H1 (cell line): Measurements from ENCODE around the gene CACNA1D. TPM values are rescaled to one million over a fixed set of nuclear protein-coding genes. Genes with fewer than 3 reads are reported as not detected.
A peak's percentile ranks its signal among the peaks of the same experiment; 100 is the strongest.

ENCODE experiments used
- CTCF ChIA-PET: fragments of 300-600 bp; sonication (Branson Sonifier 250); formaldehyde crosslinking; loops from one replicate; lab custom pipeline; 2021; ENCODE audit not compliant: partially characterized antibody; lab: Charles Lee
- POLR2A ChIA-PET: fragments of 300-600 bp; sonication (Branson Sonifier 250); formaldehyde crosslinking; loops from one replicate; lab custom pipeline; 2021; ENCODE audit warnings: inconsistent platforms; ENCODE audit not compliant: partially characterized antibody; lab: Charles Lee
- DNase-seq, 2 experiments: peaks; one replicate each; pipeline versions ENCODE4 v3.0.0 to v3.0.0-alpha.2; 2010 to 2022; ENCODE audit warnings: low spot score in 2 of 2, low read depth in 1 of 2, mixed read lengths in 1 of 2
- FAIRE-seq: peaks from 2 replicates; lab custom pipeline; 2011; peaks lifted over from hg19 to GRCh38; lab: Jason Lieb, UNC
- H2AFZ ChIP-seq: 2 replicates; pipeline ENCODE4 v1.8.1; 2012; ENCODE audit warnings: low read length, inconsistent platforms
- H2AK5ac ChIP-seq: 2 replicates; pipeline ENCODE4 v1.6.1; 2013; ENCODE audit warnings: low read depth, low read length
- H2BK120ac ChIP-seq: replicated peaks from 2 replicates; pipeline ENCODE3; 2013; ENCODE audit warnings: low read depth, low read length, inconsistent platforms
- H2BK12ac ChIP-seq: 2 replicates; pipeline ENCODE4 v1.6.1; 2013; ENCODE audit warnings: low read depth, low read length
- H2BK15ac ChIP-seq: 2 replicates; pipeline ENCODE4 v1.6.1; 2013; ENCODE audit warnings: low read length
- H2BK20ac ChIP-seq: 2 replicates; pipeline ENCODE4 v1.6.1; 2013; ENCODE audit warnings: low read length
- H2BK5ac ChIP-seq: 2 replicates; pipeline ENCODE4 v1.6.1; 2013; ENCODE audit warnings: low read depth, low read length
- H3K14ac ChIP-seq: 2 replicates; pipeline ENCODE4 v1.6.1; 2013; ENCODE audit warnings: inconsistent platforms; ENCODE audit not compliant: insufficient read length
- H3K18ac ChIP-seq: 2 replicates; pipeline ENCODE4 v1.6.1; 2013; ENCODE audit warnings: low read length; ENCODE audit errors: extremely low read depth
- H3K23ac ChIP-seq: 2 replicates; pipeline ENCODE4 v1.6.1; 2013; ENCODE audit warnings: inconsistent platforms; ENCODE audit not compliant: insufficient read length
- H3K23me2 ChIP-seq: 2 replicates; pipeline ENCODE4 v1.6.1; 2013; ENCODE audit warnings: low read depth, low read length
- H3K27ac ChIP-seq: 2 replicates; pipeline ENCODE4 v1.6.1; 2011; ENCODE audit warnings: low read depth, low read length, inconsistent platforms
- H3K27me3 ChIP-seq, 4 experiments: replicated peaks in 1 of 4; 1 replicate in 1 of 4; 2 replicates in 3 of 4; pipeline versions ENCODE4 v1.6.1 to v1.8.1; 2011 to 2013; ENCODE audit warnings: low read length in 3 of 4, mild to moderate bottlenecking in 3 of 4, inconsistent platforms in 2 of 4, mixed read lengths in 2 of 4, moderate library complexity in 1 of 4; ENCODE audit not compliant: control insufficient read depth in 3 of 4, insufficient read depth in 3 of 4; ENCODE audit errors: extremely low read depth in 1 of 4
- H3K36me3 ChIP-seq, 4 experiments: 2 replicates each; pipeline versions ENCODE4 v1.6.1 to v1.8.1; 2011 to 2013; ENCODE audit warnings: mild to moderate bottlenecking in 4 of 4, low read length in 3 of 4, moderate library complexity in 2 of 4, control low read depth in 1 of 4, inconsistent platforms in 1 of 4; ENCODE audit not compliant: insufficient read depth in 4 of 4, control insufficient read depth in 2 of 4
- H3K4ac ChIP-seq: replicated peaks from 2 replicates; pipeline ENCODE3; 2013; ENCODE audit warnings: low read length, low read depth, mixed read lengths, inconsistent platforms; ENCODE audit not compliant: insufficient read length
- H3K4me1 ChIP-seq, 4 experiments: replicated peaks in 1 of 4; 1 replicate in 1 of 4; 2 replicates in 3 of 4; pipeline versions ENCODE4 v1.6.1 to v1.8.1; 2011 to 2013; ENCODE audit warnings: low read length in 3 of 4, inconsistent platforms in 2 of 4, mixed read lengths in 1 of 4; ENCODE audit not compliant: insufficient read depth in 4 of 4, control insufficient read depth in 3 of 4
- H3K4me2 ChIP-seq, 2 experiments: 2 replicates each; pipeline versions ENCODE4 v1.6.1 to v1.8.1; 2011 to 2013; ENCODE audit warnings: low read depth in 2 of 2, low read length in 2 of 2, control low read depth in 1 of 2, inconsistent platforms in 1 of 2, mild to moderate bottlenecking in 1 of 2; ENCODE audit not compliant: insufficient read depth in 1 of 2
- H3K4me3 ChIP-seq, 4 experiments: fragments of 200-600, 300-600 bp in 1 of 4; sonication (generic), shearing (Covaris generic), sonication (Bioruptor Twin) in 1 of 4; 2 replicates each; pipeline versions ENCODE4 v1.5.1 to v1.8.1; 2011 to 2016; ENCODE audit warnings: low read length in 4 of 4, low read depth in 3 of 4, control low read depth in 2 of 4, inconsistent platforms in 2 of 4, mild to moderate bottlenecking in 2 of 4, mixed read lengths in 1 of 4, moderate library complexity in 1 of 4; ENCODE audit not compliant: insufficient read depth in 2 of 4; ENCODE audit errors: extremely low read depth in 1 of 4
- H3K56ac ChIP-seq: replicated peaks from 2 replicates; pipeline ENCODE3; 2013; ENCODE audit warnings: low read depth, mild to moderate bottlenecking, mixed read lengths, low read length, inconsistent platforms; ENCODE audit not compliant: insufficient read length
- H3K79me1 ChIP-seq: 2 replicates; pipeline ENCODE4 v1.6.1; 2013; ENCODE audit warnings: low read depth, low read length, control low read depth
- H3K79me2 ChIP-seq, 2 experiments: 2 replicates each; pipeline versions ENCODE4 v1.6.1 to v1.8.1; 2012 to 2013; ENCODE audit warnings: low read length in 2 of 2, mild to moderate bottlenecking in 2 of 2, inconsistent platforms in 1 of 2; ENCODE audit not compliant: insufficient read depth in 2 of 2, control insufficient read depth in 1 of 2
- H3K9ac ChIP-seq, 4 experiments: replicated peaks in 1 of 4; 1 replicate in 1 of 4; 2 replicates in 3 of 4; pipeline versions ENCODE4 v1.6.1 to v1.8.1; 2011 to 2013; ENCODE audit warnings: low read depth in 3 of 4, low read length in 3 of 4, control low read depth in 2 of 4, mild to moderate bottlenecking in 2 of 4, moderate library complexity in 2 of 4, inconsistent platforms in 1 of 4; ENCODE audit errors: extremely low read depth in 1 of 4
- H3K9me3 ChIP-seq, 2 experiments: 2 replicates each; pipeline versions ENCODE4 v1.6.1 to v1.8.1; 2012 to 2013; ENCODE audit warnings: mild to moderate bottlenecking in 2 of 2, moderate library complexity in 2 of 2, control low read depth in 1 of 2, inconsistent platforms in 1 of 2, low read depth in 1 of 2, low read length in 1 of 2, mixed read lengths in 1 of 2; ENCODE audit not compliant: insufficient read depth in 2 of 2
- H4K20me1 ChIP-seq, 2 experiments: replicated peaks in 1 of 2; 2 replicates each; pipeline versions ENCODE3 to v1.8.1; 2011 to 2013; ENCODE audit warnings: inconsistent platforms in 2 of 2, low read length in 2 of 2, mild to moderate bottlenecking in 1 of 2; ENCODE audit not compliant: insufficient read depth in 2 of 2, control insufficient read depth in 1 of 2
- H4K5ac ChIP-seq: 2 replicates; pipeline ENCODE4 v1.6.1; 2013; ENCODE audit warnings: low read length, low read depth, mixed read lengths, inconsistent platforms; ENCODE audit not compliant: insufficient read length
- H4K8ac ChIP-seq: 2 replicates; pipeline ENCODE4 v1.8.0; 2013; ENCODE audit warnings: mild to moderate bottlenecking, moderate library complexity, low read length, inconsistent platforms; ENCODE audit not compliant: insufficient read depth; ENCODE audit errors: extremely low read depth
- H4K91ac ChIP-seq: replicated peaks from 2 replicates; pipeline ENCODE3; 2013; ENCODE audit warnings: low read length, mixed read lengths, inconsistent platforms; ENCODE audit not compliant: insufficient read length
- ATF2 ChIP-seq: IDR thresholded peaks from 2 replicates; pipeline ENCODE4 v1.6.1; 2012; ENCODE audit warnings: low read length, inconsistent platforms
- FOSL1 ChIP-seq: IDR thresholded peaks from 2 replicates; pipeline ENCODE4 v1.6.1; 2011; ENCODE audit warnings: mild to moderate bottlenecking, low read depth, low read length, moderate library complexity; ENCODE audit not compliant: insufficient read depth
- KDM4A ChIP-seq: IDR thresholded peaks from one replicate; pipeline ENCODE4 v1.7.1; 2012; ENCODE audit warnings: low read depth, mild to moderate bottlenecking, moderate library complexity, low read length, inconsistent platforms; ENCODE audit not compliant: severe bottlenecking
- KDM5A ChIP-seq: fragments of 200-600 bp; IDR thresholded peaks from 2 replicates; pipeline ENCODE4 v1.7.1; 2012; ENCODE audit warnings: mild to moderate bottlenecking, low read length, inconsistent platforms, mixed read lengths
- POLR2A ChIP-seq, 2 experiments: IDR thresholded peaks; 1 replicate in 1 of 2; 2 replicates in 1 of 2; pipeline ENCODE4 v1.6.1; 2011; ENCODE audit warnings: low read depth in 2 of 2, low read length in 2 of 2, mild to moderate bottlenecking in 2 of 2; ENCODE audit errors: control extremely low read depth in 1 of 2
- POLR2AphosphoS5 ChIP-seq: IDR thresholded peaks from 2 replicates; pipeline ENCODE4 v1.6.1; 2011; ENCODE audit warnings: low read depth, low read length
- SP1 ChIP-seq: IDR thresholded peaks from 2 replicates; pipeline ENCODE4 v1.6.1; 2011; ENCODE audit warnings: low read depth, low read length
- TAF7 ChIP-seq: optimal IDR thresholded peaks from 2 replicates; pipeline ENCODE3; 2011; ENCODE audit warnings: low read depth, mild to moderate bottlenecking, inconsistent platforms, low read length, moderate library complexity, borderline replicate concordance
- YY1 ChIP-seq: IDR thresholded peaks from 2 replicates; pipeline ENCODE4 v1.6.1; 2011; ENCODE audit warnings: low read depth, mild to moderate bottlenecking, low read length
- WGBS, 2 experiments: shearing (Covaris generic) in 1 of 2; methylation state at CpG; one replicate each; pipeline versions ENCODE4 v1.1.6 to v1.1.7; 2013 to 2015; ENCODE audit warnings: low lambda C conversion rate in 2 of 2, mixed read lengths in 2 of 2, inconsistent platforms in 1 of 2, low coverage in 1 of 2, missing lambda C conversion rate in 1 of 2; ENCODE audit not compliant: insufficient replicate concordance in 2 of 2, insufficient coverage in 1 of 2, insufficient read length in 1 of 2; ENCODE audit errors: extremely low coverage in 1 of 2, missing lambda C conversion rate in 1 of 2; 5-methylcytosine and 5-hydroxymethylcytosine counted together
- polyA plus RNA-seq, 7 experiments: library from polyadenylated mRNA; depleted of rRNA in 3 of 7; stranded (reverse) in 5 of 7; unstranded in 2 of 7; fragments of >200 nt in 5 of 7; fragments of 200-250 nt in 2 of 7; gene quantifications; 1 replicate in 5 of 7; 2 replicates in 1 of 7; 4 replicates in 1 of 7; pipeline versions ENCODE4 v1.2.1 to v1.2.3, GENCODE V29; 2011 to 2013; ENCODE audit warnings: missing spikeins in 2 of 7, mixed read lengths in 2 of 7
- total RNA-seq: library from RNA; stranded (reverse); fragmentation: NEBNext Ultra II Directional; extraction: Animal tissue kit (Norgen Biotek cat#: 25700); gene quantifications from 2 replicates; pipeline ENCODE4 v1.2.1, GENCODE V29; 2021

Gene CACNA1D
- total and polyA plus RNA-seq, 2 of the 8 experiments (the other 6 are each of a cell fraction or from before 2014, with no cell fraction given): 2.0 to 2.9 TPM

DNA sequence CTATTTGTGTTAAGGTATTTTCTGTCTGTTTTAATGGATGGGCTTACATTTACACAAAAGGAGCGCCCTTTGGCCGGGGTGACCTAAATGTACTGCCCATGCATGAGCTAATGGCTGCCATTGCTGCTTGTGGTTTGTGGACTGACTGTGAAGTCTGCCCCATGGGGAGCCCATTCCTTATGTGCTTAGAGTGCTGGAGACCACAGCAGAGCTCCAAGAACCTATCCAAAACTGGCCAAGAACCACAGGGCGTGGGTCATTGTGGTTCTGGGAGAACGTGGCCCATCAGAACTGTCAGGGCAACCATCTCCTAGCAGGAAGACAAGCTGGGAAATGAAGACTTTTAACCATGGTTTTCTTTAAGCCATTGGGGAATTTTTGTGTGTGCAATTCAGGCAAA lies 246.5 kb downstream of the CACNA1D start:
- Histone ChIP-seq H3K56ac (no peak overlapping the region), H4K5ac (no peak overlapping the region), H2BK15ac (no peak overlapping the region), H2AFZ (no peak overlapping the region), H2BK5ac (no peak overlapping the region), H3K36me3 (no peaks in the 10 kb centered on the region), H2BK12ac (no peak overlapping the region), H2BK20ac (no peak overlapping the region), H3K4me1 (no peaks in the 10 kb centered on the region; a peak in 1 of 7 replicates), H4K20me1 (no peaks in the 10 kb centered on the region), H3K23me2 (no peaks in the 10 kb centered on the region), H3K27me3 (no peaks in the 10 kb centered on the region; a peak in 1 of 7 replicates), H2AK5ac (no peak overlapping the region), H4K91ac (no peak overlapping the region), H3K23ac (no peak overlapping the region), H3K27ac (no peak overlapping the region), H3K9me3 (no peaks in the 10 kb centered on the region), H2BK120ac (no peak overlapping the region), H3K79me2 (no peaks in the 10 kb centered on the region), H3K4ac (no peak overlapping the region), H3K79me1 (no peaks in the 10 kb centered on the region), H3K4me3 (no peak overlapping the region), H4K8ac (no peak overlapping the region), H3K9ac (no peak overlapping the region), H3K18ac (no peak overlapping the region), H3K4me2 (no peak overlapping the region), H3K14ac (no peak overlapping the region)
- ChIA-PET CTCF (interaction anchor here (0.7 to 1.2 kb wide), 4 partner anchors 10 to 72 kb away, joined by 3 to 4 read pairs (median 3); no protein-coding TSS in a partner anchor), POLR2A (no interaction called here)
- WGBS, 2 experiments: 90% methylated on average over 4 of the region's 4 CpGs; no CpG with 5 or more reads in 1 of the 2 experiments
- DNase-seq: no peak
- FAIRE-seq: no peak
- TF ChIP-seq POLR2A (IDR thresholded peaks at IDR 0.05; ENCODE audit: control extremely low read depth in 1 of 2, low read depth in 2 of 2, low read length in 2 of 2) (no peak), ATF2 (no peak), YY1 (0 out of 2 replicates have a peak, but pooled peaks have one; percentile 24), POLR2AphosphoS5 (no peak), KDM5A (no peak), SP1 (no peak), KDM4A (no peak), TAF7 (no peak), FOSL1 (no peak)
